Endothelial cell of umbilical vein (primary cell): ENCODE results near the gene NEURL2. TPM values are rescaled to one million over a fixed set of nuclear protein-coding genes. Genes with fewer than 3 reads are reported as not detected.

Source experiments
- BruUV-seq: library from RNA; stranded (reverse); fragments of 400-500 nt; replicated peaks from 2 replicates; lab custom pipeline; 2021; lab: Mats Ljungman, UMichigan
- CTCF ChIA-PET: fragments of 300-600, 350-600 bp; sonication (Branson Sonifier 250); formaldehyde crosslinking; loops from one replicate; lab custom pipeline; 2021; ENCODE audit warnings: antibody characterized with exemption, inconsistent platforms; lab: Charles Lee
- POLR2A ChIA-PET: fragments of 300-600, 350-600 bp; sonication (Branson Sonifier 250); formaldehyde crosslinking; loops from one replicate; lab custom pipeline; 2021; ENCODE audit warnings: antibody characterized with exemption, inconsistent platforms; lab: Charles Lee
- DNase-seq: peaks from one replicate; pipeline ENCODE4 v3.0.0-alpha.2; 2011; ENCODE audit warnings: low read depth, low spot score
- FAIRE-seq: peaks from 2 replicates; lab custom pipeline; 2011; peaks lifted over from hg19 to GRCh38; lab: Jason Lieb, UNC
- H2AFZ ChIP-seq: 2 replicates; pipeline ENCODE4 v1.6.0; 2012; ENCODE audit warnings: low read depth, low read length, control low read depth, inconsistent platforms
- H3K27ac ChIP-seq: 2 replicates; pipeline ENCODE4 v1.5.1; 2011; ENCODE audit warnings: low read depth, mild to moderate bottlenecking, control low read depth, low read length, moderate library complexity; ENCODE audit not compliant: insufficient read depth
- H3K27me3 ChIP-seq, 2 experiments: 2 replicates each; pipeline versions ENCODE4 v1.6.0 to v1.6.1; 2011; ENCODE audit warnings: low read length in 2 of 2, mixed read lengths in 1 of 2; ENCODE audit not compliant: control insufficient read depth in 2 of 2, insufficient read depth in 2 of 2
- H3K36me3 ChIP-seq, 2 experiments: 2 replicates in 1 of 2; 3 replicates in 1 of 2; pipeline ENCODE4 v1.5.1; 2011; ENCODE audit warnings: low read length in 2 of 2, mild to moderate bottlenecking in 1 of 2, moderate library complexity in 1 of 2; ENCODE audit not compliant: control insufficient read depth in 2 of 2, insufficient read depth in 2 of 2; ENCODE audit errors: extremely low read depth in 1 of 2
- H3K4me1 ChIP-seq: 3 replicates; pipeline ENCODE4 v1.5.1; 2011; ENCODE audit warnings: mild to moderate bottlenecking, low read length; ENCODE audit not compliant: control insufficient read depth, insufficient read depth; ENCODE audit errors: extremely low read depth
- H3K4me2 ChIP-seq: 2 replicates; pipeline ENCODE4 v1.6.1; 2011; ENCODE audit warnings: low read length, control low read depth, mixed read lengths; ENCODE audit not compliant: insufficient read depth
- H3K4me3 ChIP-seq, 3 experiments: fragments of 200-600 bp in 1 of 3; sonication (generic), shearing (Covaris generic) in 1 of 3; replicated peaks in 1 of 3; 2 replicates each; pipeline ENCODE4 v1.5.1; 2011 to 2016; ENCODE audit warnings: control low read depth in 3 of 3, low read length in 3 of 3, mild to moderate bottlenecking in 2 of 3, inconsistent platforms in 1 of 3, low read depth in 1 of 3, moderate library complexity in 1 of 3; ENCODE audit not compliant: insufficient read depth in 1 of 3
- H3K79me2 ChIP-seq: 2 replicates; pipeline ENCODE4 v1.6.0; 2012; ENCODE audit warnings: low read length, inconsistent platforms; ENCODE audit not compliant: control insufficient read depth, insufficient read depth
- H3K9ac ChIP-seq: replicated peaks from 2 replicates; pipeline ENCODE3; 2011; ENCODE audit warnings: low read length, control low read depth; ENCODE audit not compliant: insufficient read depth; ENCODE audit errors: extremely low read depth
- H3K9me1 ChIP-seq: replicated peaks from 3 replicates; pipeline ENCODE4 v1.6.0; 2011; ENCODE audit warnings: mild to moderate bottlenecking, low read length; ENCODE audit not compliant: control insufficient read depth, insufficient read depth; ENCODE audit errors: extremely low read depth
- H3K9me3 ChIP-seq: replicated peaks from 2 replicates; pipeline ENCODE4 v1.5.1; 2012; ENCODE audit warnings: low read length, inconsistent platforms; ENCODE audit not compliant: control insufficient read depth, insufficient read depth
- H4K20me1 ChIP-seq: replicated peaks from 2 replicates; pipeline ENCODE3; 2011; ENCODE audit warnings: mild to moderate bottlenecking, low read length; ENCODE audit not compliant: control insufficient read depth, insufficient read depth; ENCODE audit errors: extremely low read depth
- EZH2 ChIP-seq: IDR thresholded peaks from 2 replicates; pipeline ENCODE4 v1.6.1; 2012; ENCODE audit warnings: borderline replicate concordance, low read depth, mild to moderate bottlenecking, moderate library complexity, low read length, inconsistent platforms; ENCODE audit not compliant: severe bottlenecking
- FOS ChIP-seq: IDR thresholded peaks from 2 replicates; pipeline ENCODE4 v1.6.1; 2011; ENCODE audit warnings: mild to moderate bottlenecking, low read length, moderate library complexity, borderline replicate concordance; ENCODE audit not compliant: insufficient read depth
- GATA2 ChIP-seq: IDR thresholded peaks from 2 replicates; pipeline ENCODE4 v1.7.0; 2011; ENCODE audit warnings: low read depth, mild to moderate bottlenecking, moderate library complexity, mixed read lengths, low read length; ENCODE audit not compliant: insufficient read length, insufficient read depth
- JUN ChIP-seq: IDR thresholded peaks from 2 replicates; pipeline ENCODE4 v1.6.1; 2011; ENCODE audit warnings: borderline replicate concordance, low read depth; ENCODE audit not compliant: insufficient read length, insufficient read depth
- MYC ChIP-seq: IDR thresholded peaks from one replicate; pipeline ENCODE4 v1.6.1; 2011; ENCODE audit warnings: mild to moderate bottlenecking, low read depth, low read length
- POLR2A ChIP-seq: IDR thresholded peaks from 2 replicates; pipeline ENCODE4 v1.6.1; 2012; ENCODE audit warnings: low read depth, mild to moderate bottlenecking, control low read depth, low read length
- POLR2AphosphoS5 ChIP-seq: IDR thresholded peaks from 2 replicates; pipeline ENCODE4 v1.6.1; 2012; ENCODE audit warnings: low read depth, mild to moderate bottlenecking, control low read depth, low read length, moderate library complexity; ENCODE audit not compliant: insufficient read depth
- dilution Hi-C: fragments of 300-500 bp; cut with MboI; formaldehyde crosslinking; loops from one replicate; pipeline ENCODE4 v1.15.0; 2019; ENCODE audit warnings: low sequenced_read_pairs; ENCODE audit not compliant: extremely low pct_ligation_motif_present
- intact Hi-C: fragments of 100-400 bp; cut with micrococcal nuclease; formaldehyde crosslinking; loops from one replicate; pipeline ENCODE4 v1.10.0; 2022
- polyA plus RNA-seq, 4 experiments: library from polyadenylated mRNA; depleted of rRNA in 3 of 4; stranded (reverse) in 3 of 4; unstranded in 1 of 4; fragments of >200 nt; gene quantifications; 2 replicates each; pipeline versions ENCODE4 v1.2.1 to v1.2.3, GENCODE V29; 2011 to 2012; ENCODE audit warnings: missing spikeins in 1 of 4
- total RNA-seq: library from RNA; stranded (reverse); gene quantifications from 2 replicates; pipeline ENCODE4 v1.2.3, GENCODE V29; 2021
- TF ChIP-seq, protein P1 (sequence below), 2 donors: IDR thresholded peaks; 1 replicate in 1 of 2; 2 replicates in 1 of 2; pipeline ENCODE4 v1.5.1; 2011; ENCODE audit warnings: low read length in 2 of 2, mild to moderate bottlenecking in 2 of 2, moderate library complexity in 2 of 2, control low read depth in 1 of 2, inconsistent platforms in 1 of 2, low read depth in 1 of 2; ENCODE audit not compliant: insufficient read depth in 1 of 2; ENCODE audit errors: extremely low read depth in 1 of 2
- TF ChIP-seq, protein P2 (sequence below): IDR thresholded peaks from 2 replicates; pipeline ENCODE4 v1.6.1; 2011; ENCODE audit not compliant: insufficient read depth, insufficient read length

NEURL2 gene
- total and polyA plus RNA-seq, 2 donors (not counting 3 experiments of a cell fraction or from before 2014, with no cell fraction given) = 2.8 to 5.4 TPM

DNA sequence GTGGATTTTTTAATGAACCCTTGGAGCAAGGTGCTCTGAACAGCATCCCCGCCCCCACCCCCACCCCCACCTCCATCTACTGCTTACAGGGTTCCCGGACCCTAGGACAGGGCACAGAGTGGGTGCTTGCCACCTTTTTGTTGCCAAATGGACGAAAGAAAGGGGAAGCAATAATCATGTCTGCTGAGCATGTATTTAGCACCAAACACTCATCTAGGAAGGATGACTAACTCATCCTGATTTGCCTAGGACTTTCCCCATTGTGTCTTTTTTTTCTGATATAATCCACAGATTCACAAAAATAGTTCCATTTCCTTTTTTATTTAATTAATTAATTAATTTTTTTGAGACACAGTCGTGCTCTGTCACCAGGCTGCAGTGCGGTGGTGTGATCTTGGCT, 22.1 kb upstream of the NEURL2 start:
- intact Hi-C loops = loop anchor here (10.0 kb wide), 1 partner anchor 568 kb away; the partner anchor contains the start of gene SDC4
- Histone ChIP-seq H3K27ac (no peak overlapping the region), H3K4me3 (no peak overlapping the region), H3K4me1 (peaks cover 28% of the 10 kb centered on the region), H3K36me3 (peaks cover 0 to 4% of the 10 kb centered on the region in 2 experiments), H3K27me3 (no peaks in the 10 kb centered on the region), H3K9me1 (no peaks in the 10 kb centered on the region), H3K9me3 (no peaks in the 10 kb centered on the region), H3K9ac (no peak overlapping the region), H2AFZ (no peak overlapping the region), H3K79me2 (no peaks in the 10 kb centered on the region), H4K20me1 (no peaks in the 10 kb centered on the region), H3K4me2 (no peak overlapping the region)
- FAIRE-seq = peak; percentile 75
- no TSS peak for BruUV-seq
- no peak for TF ChIP-seq POLR2AphosphoS5
- TF ChIP-seq POLR2A = no peak
- peak; percentile 39 for TF ChIP-seq JUN
- TF ChIP-seq MYC = no peak
- TF ChIP-seq GATA2 = no peak
- TF ChIP-seq, protein P1, sequence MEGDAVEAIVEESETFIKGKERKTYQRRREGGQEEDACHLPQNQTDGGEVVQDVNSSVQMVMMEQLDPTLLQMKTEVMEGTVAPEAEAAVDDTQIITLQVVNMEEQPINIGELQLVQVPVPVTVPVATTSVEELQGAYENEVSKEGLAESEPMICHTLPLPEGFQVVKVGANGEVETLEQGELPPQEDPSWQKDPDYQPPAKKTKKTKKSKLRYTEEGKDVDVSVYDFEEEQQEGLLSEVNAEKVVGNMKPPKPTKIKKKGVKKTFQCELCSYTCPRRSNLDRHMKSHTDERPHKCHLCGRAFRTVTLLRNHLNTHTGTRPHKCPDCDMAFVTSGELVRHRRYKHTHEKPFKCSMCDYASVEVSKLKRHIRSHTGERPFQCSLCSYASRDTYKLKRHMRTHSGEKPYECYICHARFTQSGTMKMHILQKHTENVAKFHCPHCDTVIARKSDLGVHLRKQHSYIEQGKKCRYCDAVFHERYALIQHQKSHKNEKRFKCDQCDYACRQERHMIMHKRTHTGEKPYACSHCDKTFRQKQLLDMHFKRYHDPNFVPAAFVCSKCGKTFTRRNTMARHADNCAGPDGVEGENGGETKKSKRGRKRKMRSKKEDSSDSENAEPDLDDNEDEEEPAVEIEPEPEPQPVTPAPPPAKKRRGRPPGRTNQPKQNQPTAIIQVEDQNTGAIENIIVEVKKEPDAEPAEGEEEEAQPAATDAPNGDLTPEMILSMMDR (IDR thresholded peaks at IDR 0.05; ENCODE audit: extremely low read depth in 1 of 2, insufficient read depth in 1 of 2, low read depth in 1 of 2, low read length in 2 of 2) = no peak
- peak; percentile 52 for TF ChIP-seq FOS
- TF ChIP-seq, protein P2, sequence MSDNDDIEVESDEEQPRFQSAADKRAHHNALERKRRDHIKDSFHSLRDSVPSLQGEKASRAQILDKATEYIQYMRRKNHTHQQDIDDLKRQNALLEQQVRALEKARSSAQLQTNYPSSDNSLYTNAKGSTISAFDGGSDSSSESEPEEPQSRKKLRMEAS = no peak
- no peak for TF ChIP-seq EZH2
- dilution Hi-C loops = no loop called here
- DNase-seq = peak; percentile 52
- POLR2A ChIA-PET = no interaction called here
- CTCF ChIA-PET = interaction anchor here (1.5 kb wide), 1 partner anchor 57 kb away, joined by 6 read pairs; no protein-coding TSS in a partner anchor
